Neural progenitor cell (in vitro differentiated cells): Measurements from ENCODE around the gene CCKAR. TPM values are rescaled to one million over a fixed set of nuclear protein-coding genes. Genes with fewer than 3 reads are reported as not detected.
A peak's percentile ranks its signal among the peaks of the same experiment; 100 is the strongest.

Source experiments
- DNase-seq: peaks from one replicate; pipeline ENCODE4 v3.0.0-alpha.2; 2016; ENCODE audit warnings: low spot score
- H2AFZ ChIP-seq: fragments of 200-600 bp; sonication (generic); replicated peaks from 2 replicates; pipeline ENCODE4 v1.6.1; 2016; ENCODE audit warnings: antibody characterized with exemption
- H3F3A ChIP-seq: fragments of 200-600 bp; sonication (generic); 2 replicates; pipeline ENCODE4 v1.6.1; 2016; ENCODE audit warnings: antibody characterized with exemption, low read depth
- H3K27ac ChIP-seq: fragments of 200-600 bp; sonication (generic); 2 replicates; pipeline ENCODE4 v1.5.1; 2016; ENCODE audit warnings: mild to moderate bottlenecking
- H3K27me3 ChIP-seq: fragments of 200-600 bp; sonication (generic); 2 replicates; pipeline ENCODE4 v1.6.1; 2016; ENCODE audit warnings: mild to moderate bottlenecking, moderate library complexity
- H3K36me3 ChIP-seq: fragments of 200-600 bp; sonication (generic); 2 replicates; pipeline ENCODE4 v1.5.1; 2016
- H3K4me1 ChIP-seq: fragments of 200-600 bp; sonication (generic); 2 replicates; pipeline ENCODE4 v1.6.1; 2016; ENCODE audit warnings: mixed run types
- H3K4me2 ChIP-seq: fragments of 200-600 bp; sonication (generic); 2 replicates; pipeline ENCODE4 v1.6.1; 2016
- H3K4me3 ChIP-seq: fragments of 200-600 bp; sonication (generic); 2 replicates; pipeline ENCODE4 v1.5.1; 2016
- H3K79me2 ChIP-seq: fragments of 200-600 bp; sonication (generic); 2 replicates; pipeline ENCODE4 v1.6.1; 2016; ENCODE audit warnings: low read depth
- H3K9ac ChIP-seq: fragments of 200-600 bp; sonication (generic); 2 replicates; pipeline ENCODE4 v1.6.1; 2016
- H3K9me3 ChIP-seq: fragments of 200-600 bp; sonication (generic); 2 replicates; pipeline ENCODE4 v1.5.1; 2016; ENCODE audit warnings: low read depth
- H4K20me1 ChIP-seq: fragments of 200-600 bp; sonication (generic); 2 replicates; pipeline ENCODE4 v1.6.1; 2016; ENCODE audit warnings: low read depth
- H3K27ac Mint-ChIP-seq: 3 replicates; pipeline ENCODE4 v1.8.0; 2021; ENCODE audit warnings: mixed read lengths
- H3K27me3 Mint-ChIP-seq: 2 replicates; pipeline ENCODE4 v1.8.0; 2022; ENCODE audit warnings: low read depth, mild to moderate bottlenecking, inconsistent platforms, moderate library complexity, mixed read lengths; ENCODE audit not compliant: insufficient read depth
- H3K36me3 Mint-ChIP-seq: 3 replicates; pipeline ENCODE4 v1.8.0; 2021; ENCODE audit warnings: mixed read lengths
- H3K4me1 Mint-ChIP-seq: 3 replicates; pipeline ENCODE4 v1.8.0; 2021; ENCODE audit warnings: mixed read lengths
- H3K4me3 Mint-ChIP-seq: 3 replicates; pipeline ENCODE4 v1.8.0; 2021; ENCODE audit warnings: mild to moderate bottlenecking, moderate library complexity, mixed read lengths
- H3K9me3 Mint-ChIP-seq: 3 replicates; pipeline ENCODE4 v1.8.0; 2020; ENCODE audit warnings: mixed read lengths
- EZH2 ChIP-seq: fragments of 200-600 bp; sonication (generic); IDR thresholded peaks from 2 replicates; pipeline ENCODE4 v1.6.1; 2017; ENCODE audit warnings: antibody characterized with exemption, mild to moderate bottlenecking, moderate library complexity
- EZH2phosphoT487 ChIP-seq: fragments of 200-600 bp; sonication (generic); IDR thresholded peaks from 2 replicates; pipeline ENCODE4 v1.6.1; 2017; ENCODE audit warnings: antibody characterized with exemption
- total RNA-seq: library from RNA; depleted of rRNA; stranded (reverse); fragments of >200 nt; gene quantifications from 2 replicates; pipeline ENCODE4 v1.2.3, GENCODE V29; 2015; ENCODE audit warnings: low replicate concordance
- TF ChIP-seq, protein P1 (sequence below): fragments of 200-600 bp; sonication (generic); IDR thresholded peaks from 2 replicates; pipeline ENCODE4 v1.5.1; 2017; ENCODE audit warnings: antibody characterized with exemption, mild to moderate bottlenecking

CCKAR gene
- total RNA-seq, 1 donor from 2014 or later, result not detected

DNA sequence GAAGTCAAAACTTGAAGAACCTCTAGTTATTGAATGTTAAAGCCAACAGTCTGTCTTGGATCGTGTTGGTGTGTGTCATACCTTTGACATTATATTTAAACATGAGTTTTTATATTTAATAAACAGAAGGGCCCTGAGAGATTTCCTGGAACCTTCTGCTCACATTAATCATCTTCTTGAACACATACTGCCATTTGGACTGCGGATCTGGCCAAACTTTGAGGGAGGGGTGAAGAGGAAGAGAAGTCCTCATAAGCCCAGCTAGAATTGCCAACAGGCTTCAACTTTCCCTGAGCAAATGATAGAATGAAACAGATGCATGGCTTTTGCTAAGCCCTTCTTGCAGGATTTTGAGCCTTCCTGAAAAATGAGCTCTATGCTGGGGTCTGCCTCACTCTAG lies 27.4 kb downstream of the CCKAR start:
- no peak overlapping the region for H2AFZ ChIP-seq
- no peak overlapping the region for H3K4me3 ChIP-seq
- Mint-ChIP-seq H3K9me3 (peaks cover 3% of the 10 kb centered on the region), H3K4me3 (no peak overlapping the region), H3K4me1 (peaks cover 3% of the 10 kb centered on the region), H3K27ac (no peak overlapping the region), H3K27me3 (peaks cover 6% of the 10 kb centered on the region), H3K36me3 (peaks cover 3% of the 10 kb centered on the region)
- H3K36me3 ChIP-seq, result no peaks in the 10 kb centered on the region
- H3K9me3 ChIP-seq, result no peaks in the 10 kb centered on the region
- no peak for TF ChIP-seq EZH2phosphoT487
- TF ChIP-seq EZH2, result no peak
- TF ChIP-seq, protein P1, sequence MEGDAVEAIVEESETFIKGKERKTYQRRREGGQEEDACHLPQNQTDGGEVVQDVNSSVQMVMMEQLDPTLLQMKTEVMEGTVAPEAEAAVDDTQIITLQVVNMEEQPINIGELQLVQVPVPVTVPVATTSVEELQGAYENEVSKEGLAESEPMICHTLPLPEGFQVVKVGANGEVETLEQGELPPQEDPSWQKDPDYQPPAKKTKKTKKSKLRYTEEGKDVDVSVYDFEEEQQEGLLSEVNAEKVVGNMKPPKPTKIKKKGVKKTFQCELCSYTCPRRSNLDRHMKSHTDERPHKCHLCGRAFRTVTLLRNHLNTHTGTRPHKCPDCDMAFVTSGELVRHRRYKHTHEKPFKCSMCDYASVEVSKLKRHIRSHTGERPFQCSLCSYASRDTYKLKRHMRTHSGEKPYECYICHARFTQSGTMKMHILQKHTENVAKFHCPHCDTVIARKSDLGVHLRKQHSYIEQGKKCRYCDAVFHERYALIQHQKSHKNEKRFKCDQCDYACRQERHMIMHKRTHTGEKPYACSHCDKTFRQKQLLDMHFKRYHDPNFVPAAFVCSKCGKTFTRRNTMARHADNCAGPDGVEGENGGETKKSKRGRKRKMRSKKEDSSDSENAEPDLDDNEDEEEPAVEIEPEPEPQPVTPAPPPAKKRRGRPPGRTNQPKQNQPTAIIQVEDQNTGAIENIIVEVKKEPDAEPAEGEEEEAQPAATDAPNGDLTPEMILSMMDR, result no peak
- H4K20me1 ChIP-seq, result no peaks in the 10 kb centered on the region
- H3K9ac ChIP-seq, result no peak overlapping the region
- no peaks in the 10 kb centered on the region for H3K4me1 ChIP-seq
- no peak overlapping the region for H3K27ac ChIP-seq
- DNase-seq, result no peak
- no peak overlapping the region for H3K4me2 ChIP-seq
- no peaks in the 10 kb centered on the region for H3F3A ChIP-seq
- H3K27me3 ChIP-seq, result no peaks in the 10 kb centered on the region
- H3K79me2 ChIP-seq, result no peaks in the 10 kb centered on the region

DNA sequence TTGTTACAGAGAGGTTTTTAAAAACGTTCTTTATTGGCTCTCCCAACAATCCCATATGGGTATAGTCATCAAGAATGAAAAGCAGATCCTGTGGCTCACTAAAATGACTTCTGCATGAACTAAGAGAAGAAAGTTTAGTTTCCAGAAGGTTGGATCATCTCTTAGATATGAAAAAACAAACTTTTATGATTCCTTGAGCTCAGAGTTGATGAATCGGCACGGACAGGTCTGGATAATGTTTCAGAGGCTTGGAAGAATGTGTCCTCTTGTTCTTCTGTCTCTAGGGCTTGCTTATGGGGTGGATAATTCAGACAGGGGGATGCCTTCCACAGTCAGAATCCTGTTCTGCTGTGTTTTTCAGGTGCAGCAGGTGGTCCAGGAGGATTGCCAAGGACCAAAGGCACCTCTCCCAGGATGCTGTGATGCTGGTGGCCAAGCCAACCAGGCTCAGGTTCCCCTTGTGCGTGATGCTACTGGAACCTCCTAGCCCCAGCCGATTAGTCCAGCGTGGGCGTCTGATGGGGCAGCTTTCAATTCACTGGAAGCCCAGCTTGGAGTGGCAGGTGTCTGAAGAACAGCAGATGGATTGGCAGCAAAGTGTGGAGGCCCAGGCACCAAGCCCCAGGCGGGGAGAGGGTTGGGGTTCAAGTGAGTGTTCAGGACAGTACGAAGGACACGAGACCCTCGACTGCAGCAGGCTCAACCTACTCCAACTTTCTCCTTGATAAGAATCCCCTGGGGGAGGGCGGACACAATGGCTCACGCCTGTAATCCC lies 30.3 kb downstream of the CCKAR start:
- Histone ChIP-seq H2AFZ (no peak overlapping the region), H4K20me1 (no peaks in the 10 kb centered on the region), H3K4me3 (no peak overlapping the region), H3F3A (no peaks in the 10 kb centered on the region), H3K9me3 (no peaks in the 10 kb centered on the region), H3K9ac (no peak overlapping the region), H3K27ac (no peak overlapping the region), H3K36me3 (no peaks in the 10 kb centered on the region), H3K79me2 (no peaks in the 10 kb centered on the region), H3K4me1 (no peaks in the 10 kb centered on the region), H3K4me2 (no peak overlapping the region), H3K27me3 (no peaks in the 10 kb centered on the region)
- Mint-ChIP-seq H3K27me3 (peaks cover 4% of the 10 kb centered on the region), H3K9me3 (peaks cover 4% of the 10 kb centered on the region), H3K4me3 (no peak overlapping the region), H3K27ac (no peak overlapping the region), H3K36me3 (peaks cover 2% of the 10 kb centered on the region), H3K4me1 (peaks cover 3% of the 10 kb centered on the region)
- no peak for DNase-seq
- TF ChIP-seq, protein P1, result no peak
- TF ChIP-seq EZH2phosphoT487, result no peak
- no peak for TF ChIP-seq EZH2

DNA sequence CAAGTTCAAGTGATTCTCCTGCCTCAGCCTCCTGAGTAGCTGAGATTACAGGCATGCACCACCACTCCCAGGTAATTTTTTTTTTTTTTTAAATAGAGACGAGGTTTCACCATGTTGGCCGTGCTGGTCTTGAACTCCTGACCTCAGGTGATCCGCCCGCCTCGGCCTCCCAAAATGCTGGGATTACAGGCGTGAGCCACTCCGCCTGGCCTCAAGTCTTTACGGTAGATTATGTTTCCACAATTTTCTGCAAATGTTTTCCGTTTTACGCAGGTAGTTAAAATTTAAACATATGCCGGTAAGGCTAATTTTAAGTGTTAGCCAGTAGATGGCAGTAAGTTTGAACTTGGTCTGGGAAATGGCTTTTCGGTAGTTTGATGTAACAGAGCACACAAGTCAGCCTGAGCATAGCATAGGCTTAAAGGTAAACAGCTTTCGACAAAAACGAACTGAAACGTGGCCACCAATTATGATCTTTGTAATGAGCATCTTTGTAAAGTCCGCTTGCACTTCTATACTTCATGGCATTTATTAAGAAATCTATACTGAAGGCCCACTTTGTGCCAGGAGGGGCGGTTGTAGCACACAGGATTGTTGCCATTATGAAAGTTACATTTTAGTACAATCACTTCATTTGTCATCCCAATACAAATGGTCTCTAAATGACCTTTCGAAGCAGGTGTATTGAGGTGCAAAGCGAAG lies 31.1 kb downstream of the CCKAR start:
- Mint-ChIP-seq H3K4me3 (no peak overlapping the region), H3K4me1 (peaks cover 3% of the 10 kb centered on the region), H3K36me3 (no peaks in the 10 kb centered on the region), H3K27ac (no peak overlapping the region), H3K27me3 (peaks cover 4% of the 10 kb centered on the region), H3K9me3 (peaks cover 3% of the 10 kb centered on the region)
- Histone ChIP-seq H3K27ac (no peak overlapping the region), H3K27me3 (no peaks in the 10 kb centered on the region), H3K36me3 (no peaks in the 10 kb centered on the region), H3K4me3 (no peak overlapping the region), H3K9ac (no peak overlapping the region), H4K20me1 (no peaks in the 10 kb centered on the region), H3K79me2 (no peaks in the 10 kb centered on the region), H3K4me2 (no peak overlapping the region), H3F3A (no peaks in the 10 kb centered on the region), H3K4me1 (no peaks in the 10 kb centered on the region), H3K9me3 (no peaks in the 10 kb centered on the region), H2AFZ (no peak overlapping the region)
- TF ChIP-seq EZH2, result no peak
- TF ChIP-seq, protein P1, result peak; percentile 68
- DNase-seq, result peak; percentile 46
